Right atrium auricular region (tissue), 2 donors: Measurements from ENCODE around the gene DVL1. TPM values are rescaled to one million over a fixed set of nuclear protein-coding genes. Genes with fewer than 3 reads are reported as not detected.
A peak's percentile ranks its signal among the peaks of the same experiment; 100 is the strongest.

Experiments used
- DNase-seq: peaks from one replicate; pipeline ENCODE4 v3.0.0-alpha.2; 2019; ENCODE audit warnings: low spot score
- H3K27ac ChIP-seq, 2 donors: fragments of 200-600 bp; sonication (generic); 1 replicate in 1 of 2; 2 replicates in 1 of 2; pipeline ENCODE4 v1.5.1; 2016 to 2019
- H3K27me3 ChIP-seq, 2 donors: fragments of 200-600 bp; sonication (generic); one replicate each; pipeline versions ENCODE4 v1.5.1 to v1.6.0; 2017 to 2019
- H3K36me3 ChIP-seq: fragments of 200-600 bp; sonication (generic); one replicate; pipeline ENCODE4 v1.5.1; 2016
- H3K4me1 ChIP-seq, 2 donors: fragments of 200-600 bp; sonication (generic); one replicate each; pipeline versions ENCODE4 v1.5.1 to v1.6.0; 2017 to 2019
- H3K4me3 ChIP-seq, 2 donors: fragments of 200-600 bp; sonication (generic); 1 replicate in 1 of 2; 2 replicates in 1 of 2; pipeline ENCODE4 v1.5.1; 2017 to 2019; ENCODE audit warnings: mild to moderate bottlenecking in 1 of 2, moderate library complexity in 1 of 2
- H3K9me3 ChIP-seq, 2 donors: fragments of 200-600 bp; sonication (generic); one replicate each; pipeline ENCODE4 v1.5.1; 2019
- total RNA-seq, 2 donors: library from RNA; depleted of rRNA; stranded (reverse); fragments of >200 nt; gene quantifications; one replicate each; pipeline ENCODE4 v1.1.0, GENCODE V29; 2016
- TF ChIP-seq, protein P1 (sequence below), 2 donors: fragments of 200-600 bp; sonication (generic); IDR thresholded peaks; one replicate each; pipeline ENCODE4 v1.5.1; 2019; ENCODE audit warnings: antibody characterized with exemption in 2 of 2

Gene DVL1
- total RNA-seq, 2 donors from 2014 or later: 75.0 to 80.2 TPM

DNA sequence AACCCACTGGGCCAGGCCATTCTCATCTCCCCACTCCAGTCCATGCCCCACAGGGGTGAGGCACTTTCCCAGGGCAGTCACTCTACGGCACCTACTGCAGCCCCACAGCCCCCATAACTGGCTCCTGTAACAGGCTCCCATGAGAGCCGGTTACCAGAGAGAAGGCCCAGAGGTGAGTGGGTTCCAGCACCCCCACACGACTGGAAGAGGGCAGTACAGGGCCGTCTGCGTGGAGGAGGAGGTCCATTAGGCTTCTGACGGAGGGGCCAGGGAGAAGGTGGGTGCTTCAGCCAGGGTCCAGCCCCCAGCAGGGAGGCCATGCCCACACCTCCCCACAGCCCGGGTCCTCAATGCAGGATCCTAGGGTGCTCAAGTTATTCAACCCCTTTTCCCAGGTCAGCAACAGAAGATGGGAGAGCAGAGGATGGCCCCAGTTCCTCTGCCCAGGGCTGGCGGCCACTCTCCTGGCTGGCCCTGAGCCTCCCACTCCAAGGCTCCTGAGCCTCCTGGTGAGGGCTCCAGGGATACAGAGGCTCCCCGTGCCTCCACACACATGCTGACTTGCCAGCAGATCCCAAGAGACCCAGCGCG, 43.1 kb downstream of the DVL1 start:
- peak overlapping the region; percentile 18 to 90 for H3K4me3 ChIP-seq
- peaks cover 4% of the 10 kb centered on the region for H3K36me3 ChIP-seq
- H3K9me3 ChIP-seq: no peaks in the 10 kb centered on the region
- peaks cover 0 to 51% of the 10 kb centered on the region in 2 donors for H3K4me1 ChIP-seq
- no peak for DNase-seq
- TF ChIP-seq, protein P1, sequence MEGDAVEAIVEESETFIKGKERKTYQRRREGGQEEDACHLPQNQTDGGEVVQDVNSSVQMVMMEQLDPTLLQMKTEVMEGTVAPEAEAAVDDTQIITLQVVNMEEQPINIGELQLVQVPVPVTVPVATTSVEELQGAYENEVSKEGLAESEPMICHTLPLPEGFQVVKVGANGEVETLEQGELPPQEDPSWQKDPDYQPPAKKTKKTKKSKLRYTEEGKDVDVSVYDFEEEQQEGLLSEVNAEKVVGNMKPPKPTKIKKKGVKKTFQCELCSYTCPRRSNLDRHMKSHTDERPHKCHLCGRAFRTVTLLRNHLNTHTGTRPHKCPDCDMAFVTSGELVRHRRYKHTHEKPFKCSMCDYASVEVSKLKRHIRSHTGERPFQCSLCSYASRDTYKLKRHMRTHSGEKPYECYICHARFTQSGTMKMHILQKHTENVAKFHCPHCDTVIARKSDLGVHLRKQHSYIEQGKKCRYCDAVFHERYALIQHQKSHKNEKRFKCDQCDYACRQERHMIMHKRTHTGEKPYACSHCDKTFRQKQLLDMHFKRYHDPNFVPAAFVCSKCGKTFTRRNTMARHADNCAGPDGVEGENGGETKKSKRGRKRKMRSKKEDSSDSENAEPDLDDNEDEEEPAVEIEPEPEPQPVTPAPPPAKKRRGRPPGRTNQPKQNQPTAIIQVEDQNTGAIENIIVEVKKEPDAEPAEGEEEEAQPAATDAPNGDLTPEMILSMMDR (IDR thresholded peaks at IDR 0.05): no peak
- peak overlapping the region; percentile 73 to 75 for H3K27ac ChIP-seq
- no peaks in the 10 kb centered on the region for H3K27me3 ChIP-seq

DNA sequence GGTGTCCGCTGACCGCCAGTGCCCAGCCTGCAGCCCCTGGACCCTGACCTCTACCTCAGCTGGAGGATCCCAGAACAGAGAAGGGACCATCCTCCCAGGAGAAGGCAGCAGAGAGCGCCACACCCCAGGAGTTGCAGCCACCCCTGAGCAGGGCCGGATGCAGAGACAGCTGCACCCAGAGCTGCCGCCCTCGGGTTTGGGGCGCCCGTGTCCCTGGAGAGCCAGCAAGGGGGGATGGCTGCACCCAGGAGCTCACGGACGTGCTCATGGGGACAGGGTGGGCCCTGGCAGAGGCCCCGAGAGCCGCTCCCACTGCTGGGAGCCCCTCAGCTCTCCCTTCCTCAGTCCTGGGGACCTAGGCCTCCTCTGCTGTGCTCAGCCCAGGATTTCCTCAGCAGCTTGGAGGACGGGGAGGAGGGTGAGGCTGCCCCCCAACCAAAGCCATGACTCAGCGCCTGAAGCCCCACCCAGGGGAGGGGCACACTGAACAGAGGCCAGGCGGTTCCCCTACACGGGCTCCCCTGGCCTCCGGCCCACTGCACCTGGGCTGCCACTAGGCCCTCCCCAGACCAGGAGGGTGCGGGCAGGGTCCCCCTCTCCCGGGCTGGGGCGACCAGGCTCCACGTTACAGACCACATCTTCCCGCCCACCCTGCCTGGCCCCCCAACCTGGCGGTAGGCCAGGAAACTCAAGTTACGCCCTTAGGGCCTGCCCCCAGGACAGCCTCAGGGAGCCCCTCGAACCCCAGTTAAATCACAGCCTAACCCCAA, 43.7 kb downstream of the DVL1 start:
- TF ChIP-seq, protein P1 (IDR thresholded peaks at IDR 0.05): no peak
- H3K4me1 ChIP-seq: peaks cover 0 to 51% of the 10 kb centered on the region in 2 donors
- H3K27ac ChIP-seq: peak overlapping the region; percentile 73 to 75
- peak overlapping the region; percentile 18 to 90 for H3K4me3 ChIP-seq
- H3K9me3 ChIP-seq: no peaks in the 10 kb centered on the region
- peak; percentile 82 for DNase-seq
- no peaks in the 10 kb centered on the region for H3K27me3 ChIP-seq
- no peaks in the 10 kb centered on the region for H3K36me3 ChIP-seq

DNA sequence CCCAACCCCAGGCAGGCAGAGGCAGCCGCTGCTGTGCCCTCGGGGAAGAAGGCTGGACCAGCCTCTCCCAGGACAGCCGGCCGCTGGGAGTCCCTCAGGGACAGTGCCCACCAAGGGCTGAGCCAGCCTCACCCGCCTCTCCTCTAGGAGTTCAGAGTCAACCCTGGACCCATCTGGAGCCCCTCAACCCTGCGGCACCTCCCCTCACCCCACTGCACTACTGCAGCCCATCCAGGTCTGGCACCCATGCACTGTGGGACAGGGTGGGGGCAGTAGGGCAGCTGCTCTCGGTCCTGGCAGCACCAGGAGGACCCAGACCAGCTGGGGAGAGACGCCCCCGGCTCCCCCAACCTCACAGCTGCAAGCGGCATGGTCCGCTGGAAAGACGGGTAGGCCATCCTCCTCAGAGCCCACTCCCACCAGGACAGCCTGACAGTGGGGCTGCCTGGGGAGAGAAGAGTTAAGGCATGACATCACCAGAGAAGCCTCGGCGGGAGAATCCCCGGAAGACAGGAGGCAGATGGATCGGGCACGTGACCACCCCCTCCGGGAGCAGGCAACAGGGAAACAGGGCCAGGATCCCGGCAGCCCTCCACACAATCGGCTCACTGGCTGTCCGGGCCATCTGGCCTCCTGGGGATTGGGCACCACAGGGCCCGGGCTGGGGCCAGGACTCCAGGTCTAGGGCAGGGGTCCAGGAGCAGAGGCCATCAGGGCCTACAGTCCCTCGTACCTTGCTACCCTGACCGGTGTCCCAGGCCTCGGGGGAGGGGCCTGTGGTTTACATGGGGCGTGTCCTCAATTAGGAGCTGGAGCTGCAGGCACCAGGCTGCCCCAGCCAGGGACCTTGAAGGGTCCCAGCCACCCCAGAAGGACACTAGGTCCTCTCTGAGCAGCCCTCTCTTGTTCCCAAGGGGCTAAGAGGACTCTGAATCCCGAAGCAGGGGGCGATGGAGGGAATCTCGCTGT, 44.6 kb downstream of the DVL1 start:
- Histone ChIP-seq H3K4me3 (peak overlapping the region; percentile 18 to 90), H3K27me3 (no peaks in the 10 kb centered on the region), H3K4me1 (peaks cover 0 to 46% of the 10 kb centered on the region in 2 donors)

GRCh38 chr1:1303736-1304135, 45.5 kb downstream of the DVL1 start:
- H3K9me3 ChIP-seq: no peaks in the 10 kb centered on the region
- no peaks in the 10 kb centered on the region for H3K36me3 ChIP-seq
- H3K4me1 ChIP-seq: peaks cover 0 to 37% of the 10 kb centered on the region in 2 donors
- H3K27ac ChIP-seq: peak overlapping the region in 1 of 2 donors; percentile 73
- no peak for DNase-seq
- H3K27me3 ChIP-seq: no peaks in the 10 kb centered on the region
- TF ChIP-seq, protein P1 (IDR thresholded peaks at IDR 0.05): no peak
- H3K4me3 ChIP-seq: no peak overlapping the region

More for the DNA sequence above, 44.6 kb downstream of the DVL1 start:
- peak overlapping the region; percentile 73 to 75 for H3K27ac ChIP-seq
- DNase-seq: peak; percentile 79
- H3K36me3 ChIP-seq: no peaks in the 10 kb centered on the region
- H3K9me3 ChIP-seq: no peaks in the 10 kb centered on the region
- TF ChIP-seq, protein P1 (IDR thresholded peaks at IDR 0.05): no peak

- H3K4me1 ChIP-seq: peaks cover 0 to 37% of the 10 kb centered on the region in 2 donors
- no peak overlapping the region for H3K27ac ChIP-seq
- no peak for DNase-seq
- H3K36me3 ChIP-seq: no peaks in the 10 kb centered on the region
- H3K27me3 ChIP-seq: no peaks in the 10 kb centered on the region
- no peak overlapping the region for H3K4me3 ChIP-seq
- H3K9me3 ChIP-seq: no peaks in the 10 kb centered on the region
- TF ChIP-seq, protein P1 (IDR thresholded peaks at IDR 0.05): no peak
Measured at GRCh38 chr1:1302951-1303509, 46.2 kb downstream of the DVL1 start.
